ENCODE data around the gene TMUB2.
"Not testable (repeated sequence)": the region's sequence is repeated elsewhere in the genome, so short reads cannot be mapped to it uniquely, and the experiment has no call there.

The TMUB2 gene

DNA sequence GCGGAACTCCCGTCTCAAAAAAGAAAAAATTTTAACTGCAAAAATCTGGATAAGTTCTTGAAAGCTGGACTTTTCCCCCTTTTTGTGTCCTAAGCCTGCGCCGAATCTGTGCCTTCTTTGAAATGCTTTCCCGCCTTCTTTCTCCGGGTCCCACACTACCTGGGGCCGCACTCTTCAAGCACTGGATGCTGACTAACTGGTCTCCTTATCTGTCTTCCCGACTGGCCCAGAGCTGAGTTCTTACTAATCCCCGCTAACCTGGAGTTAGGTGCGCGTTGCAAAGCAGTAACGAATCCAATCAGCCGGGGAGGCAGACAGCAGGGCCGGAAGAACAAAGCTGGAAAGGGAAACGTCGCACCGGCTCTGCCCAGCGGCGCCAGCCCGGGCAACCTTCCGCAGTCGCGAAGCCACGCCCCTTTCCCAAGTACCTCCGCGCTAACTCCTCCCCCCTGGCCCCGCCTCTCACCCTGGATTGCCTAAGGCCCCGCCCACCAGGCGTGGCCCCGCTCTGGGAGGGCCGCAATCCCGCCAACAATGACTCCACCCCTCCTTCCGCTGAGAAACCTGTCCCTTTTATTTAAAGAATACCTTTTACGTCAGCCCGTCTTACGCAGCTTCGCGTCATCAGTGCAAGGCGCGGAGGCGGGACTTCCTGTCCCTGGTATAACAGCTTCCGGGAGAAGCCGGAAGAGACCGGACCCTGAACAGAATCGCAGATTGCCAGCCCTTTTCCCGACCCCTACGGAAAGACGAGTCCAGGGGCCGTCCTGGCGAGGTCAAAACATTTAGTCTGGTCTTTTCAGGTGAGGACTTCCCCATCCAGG lies at the start of gene TMUB2:
TMUB2 (plus strand) TSS at position 666 of the 824 bp plus-strand sequence. CDS start 737 bp downstream, outside the sequence.
- DNase-seq, result peak; percentile 98 to 99

DNA sequence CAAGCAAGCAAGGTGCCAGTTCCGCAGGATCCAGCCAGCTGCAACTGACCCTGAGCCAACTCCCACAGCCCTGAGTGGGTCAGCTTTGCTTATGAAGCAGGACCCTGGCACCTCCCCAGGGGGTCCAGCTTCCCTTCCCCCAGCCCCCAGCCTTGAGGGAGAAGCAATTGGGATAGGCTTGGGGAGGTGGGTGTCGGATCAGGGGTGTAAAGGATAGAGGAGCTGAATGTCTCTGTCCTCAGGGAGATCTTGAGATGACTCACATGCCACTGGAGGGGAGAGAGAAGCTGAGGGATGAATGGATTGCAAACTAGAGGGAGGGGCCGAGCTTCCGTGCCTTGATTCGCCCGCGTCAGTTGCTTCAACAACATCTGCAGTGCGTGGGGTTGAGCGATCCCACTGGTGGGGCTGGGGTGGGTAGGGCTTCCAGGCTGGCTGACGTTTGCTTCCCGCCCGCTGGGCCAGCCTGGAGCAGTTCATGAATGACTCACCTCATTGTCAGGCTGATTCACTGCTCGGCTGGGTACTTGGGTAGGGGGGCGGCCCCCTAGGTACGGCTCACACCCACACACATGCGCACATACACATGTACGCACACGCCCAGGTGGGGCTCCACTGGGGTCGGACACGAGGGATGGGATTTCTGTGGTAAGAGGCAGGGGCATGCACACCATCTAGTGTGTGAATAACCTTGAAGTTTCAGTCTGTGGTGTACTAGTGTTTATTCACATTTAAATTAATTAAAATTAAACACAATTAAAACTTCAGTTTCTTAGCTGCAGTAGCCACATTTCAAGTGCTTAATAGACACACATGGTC lies 48.7 kb upstream of the TMUB2 start:
- DNase-seq, result peak; percentile 91 to 95

DNA sequence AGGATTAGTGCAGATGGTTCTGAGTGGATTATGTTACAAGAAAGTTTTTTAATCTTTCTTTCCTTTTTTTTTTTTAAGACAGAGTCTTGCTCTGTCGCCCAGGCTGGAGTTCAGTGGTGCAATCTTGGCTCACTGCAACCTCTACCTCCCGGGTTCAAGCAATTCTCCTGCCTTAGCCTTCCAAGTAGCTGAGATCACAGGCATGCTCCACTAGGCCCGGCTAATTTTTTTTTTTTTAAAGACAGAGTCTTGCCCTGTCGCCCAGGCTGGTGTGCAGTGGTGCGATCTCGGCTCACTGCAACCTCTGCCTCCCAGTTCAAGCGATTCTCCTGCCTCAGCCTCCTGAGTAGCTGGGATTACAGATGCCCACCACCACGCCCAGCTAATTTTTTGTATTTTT lies 42.9 kb upstream of the TMUB2 start:
- not testable (repeated sequence) for DNase-seq

GRCh38 chr17:44144966-44145739 lies 41.6 kb upstream of the TMUB2 start:
- no peak for DNase-seq

- DNase-seq, result no peak
Observed at GRCh38 chr17:44146375-44147346, 40.1 kb upstream of the TMUB2 start.

GRCh38 chr17:44147812-44148211 lies 39.0 kb upstream of the TMUB2 start:
- no peak for DNase-seq

DNA sequence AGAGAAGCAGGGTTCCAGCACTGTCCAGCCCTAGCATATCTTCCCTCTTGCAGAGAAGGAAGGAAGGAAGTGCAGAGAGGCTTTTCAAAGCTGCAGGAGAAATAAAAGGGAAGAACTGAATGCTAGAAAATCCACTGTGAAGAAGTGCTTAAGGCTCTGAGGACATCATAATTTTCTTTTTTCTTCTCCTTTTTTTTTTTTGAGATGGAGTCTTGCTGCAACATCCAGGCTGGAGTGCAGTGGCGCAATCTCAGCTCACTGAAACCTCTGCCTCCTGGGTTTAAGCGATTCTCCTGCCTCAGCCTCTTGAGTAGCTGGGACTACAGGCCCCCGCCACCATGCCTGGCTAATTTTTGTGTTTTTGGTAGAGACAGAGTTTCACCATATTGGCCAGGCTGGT lies 37.7 kb upstream of the TMUB2 start:
- DNase-seq, result not testable (repeated sequence)

- DNase-seq, result no peak
Observed at GRCh38 chr17:44149750-44150329, 36.9 kb upstream of the TMUB2 start.

GRCh38 chr17:44152875-44153274 lies 33.9 kb upstream of the TMUB2 start:
- no peak for DNase-seq

DNA sequence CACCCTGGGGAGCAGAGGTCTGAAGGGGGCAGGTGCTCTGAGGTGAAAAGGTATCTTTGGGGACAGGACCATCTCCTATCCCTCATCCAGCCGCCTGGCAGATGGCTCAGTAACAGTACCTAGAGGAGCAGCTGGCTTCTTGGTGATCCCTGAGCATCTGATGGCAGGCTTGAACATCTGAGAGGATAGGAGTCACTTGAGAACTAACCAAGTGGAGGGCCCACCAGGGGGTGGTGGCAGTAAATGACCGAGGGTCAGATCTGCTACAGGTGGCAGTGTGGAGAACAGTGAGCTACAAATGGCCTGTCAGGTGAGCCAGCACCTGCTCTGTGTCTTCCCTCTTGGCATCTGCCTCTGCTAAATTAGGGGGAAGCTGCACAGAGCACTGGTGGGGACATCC lies 31.3 kb upstream of the TMUB2 start:
- no peak for DNase-seq

DNA sequence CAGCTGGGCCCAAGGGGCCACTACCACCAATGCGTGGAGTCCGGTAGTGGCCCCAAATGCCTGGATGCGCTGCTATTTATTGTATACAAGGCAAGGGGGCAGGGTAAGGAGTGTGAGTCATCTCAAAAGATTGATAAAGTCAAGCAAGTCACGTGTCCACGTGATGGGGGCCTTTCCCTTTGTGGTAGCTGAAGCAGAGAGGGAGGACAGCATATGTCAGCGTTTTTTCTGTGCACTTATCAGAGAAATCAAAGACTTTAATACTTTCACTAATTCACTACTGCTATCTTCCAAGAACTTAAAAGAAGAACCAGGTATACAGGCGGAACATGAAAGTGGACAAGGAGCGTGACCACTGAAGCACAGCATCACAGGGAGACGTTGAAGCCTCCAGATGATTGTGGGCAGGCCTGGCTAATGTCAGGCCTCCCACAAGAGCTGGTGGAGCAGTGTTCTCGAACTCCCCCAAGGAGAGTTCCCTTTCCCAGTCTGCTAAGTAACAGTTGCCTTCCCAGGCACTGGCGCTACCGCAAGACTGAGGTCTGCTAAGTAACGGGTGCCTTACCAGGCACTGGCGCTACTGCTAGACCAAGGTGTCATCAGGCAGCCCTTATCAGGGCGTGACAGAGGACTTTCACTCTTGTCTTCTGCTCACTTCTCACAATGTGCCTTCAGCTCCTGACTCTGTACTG lies 27.1 kb upstream of the TMUB2 start:
- no peak for DNase-seq

DNA sequence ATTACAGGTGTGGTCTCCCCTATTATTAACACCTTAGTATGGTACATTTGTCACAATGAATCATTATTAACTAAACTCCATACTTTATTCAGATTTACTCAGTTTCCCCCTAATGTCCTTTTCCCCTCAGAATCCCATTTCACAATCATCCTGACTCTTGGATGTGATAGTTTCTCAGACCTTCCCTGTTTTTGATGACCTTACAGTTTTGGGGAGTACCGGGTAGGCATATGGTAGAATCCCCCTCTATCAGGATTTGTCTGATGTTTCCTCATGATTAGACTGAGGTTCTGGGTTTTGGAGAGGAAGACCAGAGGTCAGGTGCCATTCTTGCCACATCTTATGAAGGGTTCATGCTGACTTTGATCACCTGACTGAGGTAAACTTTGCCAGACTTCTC lies 22.3 kb upstream of the TMUB2 start:
- no peak for DNase-seq

- no peak for DNase-seq
Observed at GRCh38 chr17:44167181-44167861, 19.5 kb upstream of the TMUB2 start.

- DNase-seq, result peak in 1 of 2 experiments; percentile 51
Observed at GRCh38 chr17:44170135-44170498, 16.7 kb upstream of the TMUB2 start.

DNA sequence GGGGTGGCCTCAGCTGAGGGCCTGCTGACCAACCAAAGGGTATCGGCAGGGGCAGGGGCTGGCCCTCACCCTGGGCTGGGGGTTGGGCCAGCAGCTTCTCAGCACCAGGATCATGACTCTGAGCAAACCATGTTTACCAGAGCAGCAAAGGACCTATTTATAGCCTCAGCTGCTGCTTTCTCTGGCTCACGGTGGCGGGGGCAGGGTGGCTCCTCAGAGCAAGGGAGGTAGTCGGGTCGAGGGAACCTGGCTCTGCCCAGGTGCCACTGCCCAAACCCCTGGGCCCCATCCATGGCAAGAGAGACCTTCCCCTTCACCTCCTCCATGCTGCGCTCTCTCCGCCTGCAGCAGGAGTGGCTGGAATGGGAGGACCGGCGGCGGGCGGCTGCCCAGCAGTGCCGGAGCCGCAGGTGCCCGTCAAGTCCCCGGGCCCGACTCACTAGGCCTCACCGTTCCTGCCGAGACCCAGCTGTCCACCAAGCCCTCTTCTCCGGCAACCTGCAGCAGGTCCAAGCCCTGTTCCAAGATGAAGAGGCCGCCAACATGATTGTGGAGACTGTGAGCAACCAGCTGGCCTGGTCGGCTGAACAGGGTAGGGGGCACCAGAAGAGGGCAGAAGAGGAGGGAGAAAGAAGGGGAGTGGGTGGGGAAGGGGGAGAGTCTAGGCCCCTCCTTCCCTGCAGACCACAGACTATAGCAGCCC lies 16.1 kb upstream of the TMUB2 start, which contains the start of gene ASB16:
ASB16 (plus strand) TSS at position 206 of the 703 bp plus-strand sequence; CDS start at position 292, 86 bp downstream.
- peak; percentile 75 to 83 for DNase-seq

DNA sequence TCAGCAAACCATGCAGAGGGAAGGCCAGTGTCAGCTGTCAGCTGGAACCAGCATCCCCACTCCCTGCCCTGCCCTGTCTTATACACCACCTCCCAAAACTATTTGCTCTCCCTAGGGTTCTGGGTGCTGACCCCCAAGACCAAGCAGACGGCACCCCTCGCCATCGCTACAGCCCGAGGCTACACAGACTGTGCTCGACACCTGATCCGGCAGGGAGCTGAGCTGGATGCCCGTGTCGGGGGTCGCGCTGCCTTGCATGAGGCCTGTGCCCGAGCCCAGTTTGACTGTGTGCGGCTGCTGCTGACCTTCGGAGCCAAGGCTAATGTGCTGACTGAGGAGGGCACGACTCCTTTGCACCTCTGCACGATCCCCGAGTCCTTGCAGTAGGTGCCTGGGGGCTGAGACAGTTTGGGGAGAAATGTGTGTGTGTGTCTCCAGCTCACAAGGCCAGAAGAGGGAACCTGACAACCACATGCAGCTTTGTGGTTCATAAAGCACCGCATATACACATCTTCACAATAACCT lies 14.8 kb upstream of the TMUB2 start:
- no peak for DNase-seq

DNA sequence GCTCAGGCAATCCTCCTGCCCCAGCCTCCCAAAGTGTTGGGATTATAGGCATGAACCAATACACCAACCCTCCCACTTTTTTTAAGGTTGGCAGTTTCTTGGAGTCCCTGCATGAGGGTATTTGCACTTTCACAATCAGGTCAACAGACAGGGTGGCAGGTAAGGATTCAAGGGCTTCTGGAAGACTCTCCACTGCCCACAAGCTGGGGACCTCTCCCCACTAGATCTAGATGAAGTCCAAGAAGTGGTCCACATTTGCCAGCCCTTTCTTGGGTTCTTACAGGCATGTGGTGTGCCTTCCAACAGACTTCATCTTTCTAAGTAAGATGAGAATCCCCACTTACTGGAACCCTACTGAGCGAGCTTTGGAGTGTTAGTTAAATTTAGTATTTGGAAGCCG lies 12.3 kb upstream of the TMUB2 start:
- no peak for DNase-seq

GRCh38 chr17:44176257-44176656 lies 10.5 kb upstream of the TMUB2 start:
- no peak for DNase-seq

All from SHP77 (cell line).